H1 (cell line): ENCODE measurements around the gene RASL10B. TPM values are rescaled to one million over a fixed set of nuclear protein-coding genes. Genes with fewer than 3 reads are reported as not detected.

Experiments
- CTCF ChIA-PET: fragments of 300-600 bp; sonication (Branson Sonifier 250); formaldehyde crosslinking; loops from one replicate; lab custom pipeline; 2021; ENCODE audit not compliant: partially characterized antibody; lab: Charles Lee
- POLR2A ChIA-PET: fragments of 300-600 bp; sonication (Branson Sonifier 250); formaldehyde crosslinking; loops from one replicate; lab custom pipeline; 2021; ENCODE audit warnings: inconsistent platforms; ENCODE audit not compliant: partially characterized antibody; lab: Charles Lee
- DNase-seq, 2 experiments: peaks; one replicate each; pipeline versions ENCODE4 v3.0.0 to v3.0.0-alpha.2; 2010 to 2022; ENCODE audit warnings: low spot score in 2 of 2, low read depth in 1 of 2, mixed read lengths in 1 of 2
- FAIRE-seq: peaks from 2 replicates; lab custom pipeline; 2011; peaks lifted over from hg19 to GRCh38; lab: Jason Lieb, UNC
- H2AFZ ChIP-seq: 2 replicates; pipeline ENCODE4 v1.8.1; 2012; ENCODE audit warnings: low read length, inconsistent platforms
- H2AK5ac ChIP-seq: 2 replicates; pipeline ENCODE4 v1.6.1; 2013; ENCODE audit warnings: low read depth, low read length
- H2BK120ac ChIP-seq: replicated peaks from 2 replicates; pipeline ENCODE3; 2013; ENCODE audit warnings: low read depth, low read length, inconsistent platforms
- H2BK12ac ChIP-seq: 2 replicates; pipeline ENCODE4 v1.6.1; 2013; ENCODE audit warnings: low read depth, low read length
- H2BK15ac ChIP-seq: 2 replicates; pipeline ENCODE4 v1.6.1; 2013; ENCODE audit warnings: low read length
- H2BK20ac ChIP-seq: 2 replicates; pipeline ENCODE4 v1.6.1; 2013; ENCODE audit warnings: low read length
- H2BK5ac ChIP-seq: 2 replicates; pipeline ENCODE4 v1.6.1; 2013; ENCODE audit warnings: low read depth, low read length
- H3K14ac ChIP-seq: 2 replicates; pipeline ENCODE4 v1.6.1; 2013; ENCODE audit warnings: inconsistent platforms; ENCODE audit not compliant: insufficient read length
- H3K18ac ChIP-seq: 2 replicates; pipeline ENCODE4 v1.6.1; 2013; ENCODE audit warnings: low read length; ENCODE audit errors: extremely low read depth
- H3K23ac ChIP-seq: 2 replicates; pipeline ENCODE4 v1.6.1; 2013; ENCODE audit warnings: inconsistent platforms; ENCODE audit not compliant: insufficient read length
- H3K23me2 ChIP-seq: 2 replicates; pipeline ENCODE4 v1.6.1; 2013; ENCODE audit warnings: low read depth, low read length
- H3K27ac ChIP-seq: 2 replicates; pipeline ENCODE4 v1.6.1; 2011; ENCODE audit warnings: low read depth, low read length, inconsistent platforms
- H3K27me3 ChIP-seq, 4 experiments: replicated peaks in 1 of 4; 1 replicate in 1 of 4; 2 replicates in 3 of 4; pipeline versions ENCODE4 v1.6.1 to v1.8.1; 2011 to 2013; ENCODE audit warnings: low read length in 3 of 4, mild to moderate bottlenecking in 3 of 4, inconsistent platforms in 2 of 4, mixed read lengths in 2 of 4, moderate library complexity in 1 of 4; ENCODE audit not compliant: control insufficient read depth in 3 of 4, insufficient read depth in 3 of 4; ENCODE audit errors: extremely low read depth in 1 of 4
- H3K36me3 ChIP-seq, 4 experiments: 2 replicates each; pipeline versions ENCODE4 v1.6.1 to v1.8.1; 2011 to 2013; ENCODE audit warnings: mild to moderate bottlenecking in 4 of 4, low read length in 3 of 4, moderate library complexity in 2 of 4, control low read depth in 1 of 4, inconsistent platforms in 1 of 4; ENCODE audit not compliant: insufficient read depth in 4 of 4, control insufficient read depth in 2 of 4
- H3K4ac ChIP-seq: replicated peaks from 2 replicates; pipeline ENCODE3; 2013; ENCODE audit warnings: low read length, low read depth, mixed read lengths, inconsistent platforms; ENCODE audit not compliant: insufficient read length
- H3K4me1 ChIP-seq, 4 experiments: replicated peaks in 1 of 4; 1 replicate in 1 of 4; 2 replicates in 3 of 4; pipeline versions ENCODE4 v1.6.1 to v1.8.1; 2011 to 2013; ENCODE audit warnings: low read length in 3 of 4, inconsistent platforms in 2 of 4, mixed read lengths in 1 of 4; ENCODE audit not compliant: insufficient read depth in 4 of 4, control insufficient read depth in 3 of 4
- H3K4me2 ChIP-seq, 2 experiments: 2 replicates each; pipeline versions ENCODE4 v1.6.1 to v1.8.1; 2011 to 2013; ENCODE audit warnings: low read depth in 2 of 2, low read length in 2 of 2, control low read depth in 1 of 2, inconsistent platforms in 1 of 2, mild to moderate bottlenecking in 1 of 2; ENCODE audit not compliant: insufficient read depth in 1 of 2
- H3K4me3 ChIP-seq, 4 experiments: fragments of 200-600, 300-600 bp in 1 of 4; sonication (generic), shearing (Covaris generic), sonication (Bioruptor Twin) in 1 of 4; 2 replicates each; pipeline versions ENCODE4 v1.5.1 to v1.8.1; 2011 to 2016; ENCODE audit warnings: low read length in 4 of 4, low read depth in 3 of 4, control low read depth in 2 of 4, inconsistent platforms in 2 of 4, mild to moderate bottlenecking in 2 of 4, mixed read lengths in 1 of 4, moderate library complexity in 1 of 4; ENCODE audit not compliant: insufficient read depth in 2 of 4; ENCODE audit errors: extremely low read depth in 1 of 4
- H3K56ac ChIP-seq: replicated peaks from 2 replicates; pipeline ENCODE3; 2013; ENCODE audit warnings: low read depth, mild to moderate bottlenecking, mixed read lengths, low read length, inconsistent platforms; ENCODE audit not compliant: insufficient read length
- H3K79me1 ChIP-seq: 2 replicates; pipeline ENCODE4 v1.6.1; 2013; ENCODE audit warnings: low read depth, low read length, control low read depth
- H3K79me2 ChIP-seq, 2 experiments: 2 replicates each; pipeline versions ENCODE4 v1.6.1 to v1.8.1; 2012 to 2013; ENCODE audit warnings: low read length in 2 of 2, mild to moderate bottlenecking in 2 of 2, inconsistent platforms in 1 of 2; ENCODE audit not compliant: insufficient read depth in 2 of 2, control insufficient read depth in 1 of 2
- H3K9ac ChIP-seq, 4 experiments: replicated peaks in 1 of 4; 1 replicate in 1 of 4; 2 replicates in 3 of 4; pipeline versions ENCODE4 v1.6.1 to v1.8.1; 2011 to 2013; ENCODE audit warnings: low read depth in 3 of 4, low read length in 3 of 4, control low read depth in 2 of 4, mild to moderate bottlenecking in 2 of 4, moderate library complexity in 2 of 4, inconsistent platforms in 1 of 4; ENCODE audit errors: extremely low read depth in 1 of 4
- H3K9me3 ChIP-seq, 2 experiments: 2 replicates each; pipeline versions ENCODE4 v1.6.1 to v1.8.1; 2012 to 2013; ENCODE audit warnings: mild to moderate bottlenecking in 2 of 2, moderate library complexity in 2 of 2, control low read depth in 1 of 2, inconsistent platforms in 1 of 2, low read depth in 1 of 2, low read length in 1 of 2, mixed read lengths in 1 of 2; ENCODE audit not compliant: insufficient read depth in 2 of 2
- H4K20me1 ChIP-seq, 2 experiments: replicated peaks in 1 of 2; 2 replicates each; pipeline versions ENCODE3 to v1.8.1; 2011 to 2013; ENCODE audit warnings: inconsistent platforms in 2 of 2, low read length in 2 of 2, mild to moderate bottlenecking in 1 of 2; ENCODE audit not compliant: insufficient read depth in 2 of 2, control insufficient read depth in 1 of 2
- H4K5ac ChIP-seq: 2 replicates; pipeline ENCODE4 v1.6.1; 2013; ENCODE audit warnings: low read length, low read depth, mixed read lengths, inconsistent platforms; ENCODE audit not compliant: insufficient read length
- H4K8ac ChIP-seq: 2 replicates; pipeline ENCODE4 v1.8.0; 2013; ENCODE audit warnings: mild to moderate bottlenecking, moderate library complexity, low read length, inconsistent platforms; ENCODE audit not compliant: insufficient read depth; ENCODE audit errors: extremely low read depth
- H4K91ac ChIP-seq: replicated peaks from 2 replicates; pipeline ENCODE3; 2013; ENCODE audit warnings: low read length, mixed read lengths, inconsistent platforms; ENCODE audit not compliant: insufficient read length
- EZH2 ChIP-seq: fragments of 200-600 bp; sonication (generic); IDR thresholded peaks from 2 replicates; pipeline ENCODE4 v1.7.1; 2012; ENCODE audit warnings: low read depth, mild to moderate bottlenecking, moderate library complexity, low read length, inconsistent platforms; ENCODE audit not compliant: severe bottlenecking
- JUN ChIP-seq: IDR thresholded peaks from 2 replicates; pipeline ENCODE4 v1.6.1; 2011; ENCODE audit warnings: low read depth, mild to moderate bottlenecking, improper control_type of control experiment, low read length
- MAX ChIP-seq: IDR thresholded peaks from 2 replicates; pipeline ENCODE4 v1.6.1; 2012; ENCODE audit warnings: inconsistent platforms
- NRF1 ChIP-seq: IDR thresholded peaks from 2 replicates; pipeline ENCODE4 v1.6.1; 2011; ENCODE audit warnings: mild to moderate bottlenecking, low read depth, low read length, improper control_type of control experiment
- SP1 ChIP-seq: IDR thresholded peaks from 2 replicates; pipeline ENCODE4 v1.6.1; 2011; ENCODE audit warnings: low read depth, low read length
- YY1 ChIP-seq: IDR thresholded peaks from 2 replicates; pipeline ENCODE4 v1.6.1; 2011; ENCODE audit warnings: low read depth, mild to moderate bottlenecking, low read length
- WGBS, 2 experiments: shearing (Covaris generic) in 1 of 2; methylation state at CpG; one replicate each; pipeline versions ENCODE4 v1.1.6 to v1.1.7; 2013 to 2015; ENCODE audit warnings: low lambda C conversion rate in 2 of 2, mixed read lengths in 2 of 2, inconsistent platforms in 1 of 2, low coverage in 1 of 2, missing lambda C conversion rate in 1 of 2; ENCODE audit not compliant: insufficient replicate concordance in 2 of 2, insufficient coverage in 1 of 2, insufficient read length in 1 of 2; ENCODE audit errors: extremely low coverage in 1 of 2, missing lambda C conversion rate in 1 of 2; 5-methylcytosine and 5-hydroxymethylcytosine counted together
- polyA plus RNA-seq, 7 experiments: library from polyadenylated mRNA; depleted of rRNA in 3 of 7; stranded (reverse) in 5 of 7; unstranded in 2 of 7; fragments of >200 nt in 5 of 7; fragments of 200-250 nt in 2 of 7; gene quantifications; 1 replicate in 5 of 7; 2 replicates in 1 of 7; 4 replicates in 1 of 7; pipeline versions ENCODE4 v1.2.1 to v1.2.3, GENCODE V29; 2011 to 2013; ENCODE audit warnings: missing spikeins in 2 of 7, mixed read lengths in 2 of 7
- total RNA-seq: library from RNA; stranded (reverse); fragmentation: NEBNext Ultra II Directional; extraction: Animal tissue kit (Norgen Biotek cat#: 25700); gene quantifications from 2 replicates; pipeline ENCODE4 v1.2.1, GENCODE V29; 2021

The RASL10B gene
- total and polyA plus RNA-seq, 2 of the 8 experiments (the other 6 are each of a cell fraction or from before 2014, with no cell fraction given) = 17.5 to 22.8 TPM

- no peak overlapping the region for H3K9ac ChIP-seq
- peaks cover 0 to 7% (median 5%) of the 10 kb centered on the region in 4 experiments; a peak in 5 of 7 replicates for H3K4me1 ChIP-seq
- H3K4me2 ChIP-seq = no peak overlapping the region
- no peak overlapping the region for H2AFZ ChIP-seq
- peaks cover 2% of the 10 kb centered on the region for H3K79me1 ChIP-seq
- no peak for FAIRE-seq
- H3K23me2 ChIP-seq = peaks cover 8% of the 10 kb centered on the region; the same call in 1 of the 2 replicates
- H3K36me3 ChIP-seq = peaks cover 0 to 8% (median 0%) of the 10 kb centered on the region in 4 experiments; a peak in 1 of 8 replicates
- H3K79me2 ChIP-seq = no peaks in the 10 kb centered on the region
- no peak overlapping the region for H3K23ac ChIP-seq
- peaks cover 8 to 11% of the 10 kb centered on the region in 2 experiments; a peak in 2 of 4 replicates for H3K9me3 ChIP-seq
- H3K4me3 ChIP-seq = no peak overlapping the region
- H4K8ac ChIP-seq = no peak overlapping the region
- H3K27ac ChIP-seq = no peak overlapping the region
- no peak for TF ChIP-seq MAX
- TF ChIP-seq NRF1 = no peak
- TF ChIP-seq YY1 = no peak
- TF ChIP-seq JUN = no peak
- TF ChIP-seq EZH2 = no peak
- TF ChIP-seq SP1 = no peak
- TF ChIP-seq, all 59 proteins: peak for 0
- Histone ChIP-seq H2BK20ac (no peak overlapping the region), H3K27me3 (peaks cover 11 to 34% (median 23%) of the 10 kb centered on the region in 4 experiments), H2AK5ac (no peak overlapping the region), H2BK5ac (no peak overlapping the region), H2BK12ac (no peak overlapping the region), H2BK120ac (no peak overlapping the region), H4K5ac (no peak overlapping the region), H2BK15ac (no peak overlapping the region), H3K14ac (no peak overlapping the region), H4K91ac (no peak overlapping the region), H4K20me1 (peaks cover 5 to 23% of the 10 kb centered on the region in 2 experiments), H3K4ac (no peak overlapping the region), H3K18ac (no peak overlapping the region), H3K56ac (no peak overlapping the region)
- ChIA-PET POLR2A (interaction anchor here (1.5 to 1.7 kb wide), 2 partner anchors 13 to 73 kb away, joined by 4 to 6 read pairs; partner anchors contain the start of gene TAF15), CTCF (interaction anchor here (0.6 to 9.8 kb wide), 5 partner anchors 11 to 123 kb away, joined by 3 to 45 read pairs (median 4); no protein-coding TSS in a partner anchor)
- DNase-seq = no peak
- WGBS, 2 experiments = 96% methylated on average over 5 of the region's 5 CpGs; no CpG with 5 or more reads in 1 of the 2 experiments
Measured at GRCh38 chr17:35736236-35736635, 4.8 kb downstream of the RASL10B start.
